Esophagus muscularis mucosa (tissue), 3 donors: ENCODE results near the gene GNMT.

Experiments
- CTCF ChIP-seq, 3 experiments: fragments of 200-600 bp in 2 of 3; fragments of 450-650 bp in 1 of 3; sonication (generic) in 2 of 3; IDR thresholded peaks; one replicate each; pipeline ENCODE4 v1.5.1; 2017 to 2019; ENCODE audit warnings: antibody characterized with exemption in 3 of 3, mild to moderate bottlenecking in 2 of 3, moderate library complexity in 1 of 3
- POLR2A ChIP-seq: fragments of 450-650 bp; IDR thresholded peaks from one replicate; pipeline ENCODE4 v1.6.1; 2017; ENCODE audit warnings: antibody characterized with exemption, moderate library complexity, mild to moderate bottlenecking, low read depth
- POLR2AphosphoS5 ChIP-seq, 2 donors: sonication (generic); formaldehyde crosslinking; IDR thresholded peaks; one replicate each; pipeline ENCODE4 v1.6.1; 2017; ENCODE audit warnings: antibody characterized with exemption in 2 of 2

GRCh38 chr6:43012364-43012763 lies 51.8 kb downstream of the GNMT start:
- TF ChIP-seq CTCF (IDR thresholded peaks at IDR 0.05) (no peak), POLR2AphosphoS5 (IDR thresholded peaks at IDR 0.05) (no peak), POLR2A (no peak)
